ENCODE data around the gene NSF.
"Not testable (repeated sequence)": the region's sequence is repeated elsewhere in the genome, so short reads cannot be mapped to it uniquely, and the experiment has no call there.

DNA sequence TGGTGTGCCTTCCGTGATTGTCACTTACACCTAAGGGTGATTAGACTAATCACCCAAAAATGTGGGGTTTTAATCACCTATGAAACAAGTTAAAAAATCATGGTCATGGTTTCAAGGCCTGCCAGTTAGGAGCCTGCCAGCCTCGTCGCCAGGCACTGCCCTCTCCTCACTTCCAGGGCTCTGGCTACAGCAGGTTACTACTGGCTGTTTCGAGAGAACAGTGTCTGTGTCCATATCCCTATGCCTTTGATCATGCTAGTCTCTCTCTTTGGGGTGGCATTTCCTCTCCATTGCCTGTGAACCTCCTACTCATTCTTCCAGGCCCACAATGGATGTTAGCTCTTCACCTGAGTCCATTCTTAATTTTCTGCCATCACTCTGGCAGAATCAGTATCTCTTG, 80.3 kb downstream of the NSF start:
- TF ChIP-seq, protein P1, sequence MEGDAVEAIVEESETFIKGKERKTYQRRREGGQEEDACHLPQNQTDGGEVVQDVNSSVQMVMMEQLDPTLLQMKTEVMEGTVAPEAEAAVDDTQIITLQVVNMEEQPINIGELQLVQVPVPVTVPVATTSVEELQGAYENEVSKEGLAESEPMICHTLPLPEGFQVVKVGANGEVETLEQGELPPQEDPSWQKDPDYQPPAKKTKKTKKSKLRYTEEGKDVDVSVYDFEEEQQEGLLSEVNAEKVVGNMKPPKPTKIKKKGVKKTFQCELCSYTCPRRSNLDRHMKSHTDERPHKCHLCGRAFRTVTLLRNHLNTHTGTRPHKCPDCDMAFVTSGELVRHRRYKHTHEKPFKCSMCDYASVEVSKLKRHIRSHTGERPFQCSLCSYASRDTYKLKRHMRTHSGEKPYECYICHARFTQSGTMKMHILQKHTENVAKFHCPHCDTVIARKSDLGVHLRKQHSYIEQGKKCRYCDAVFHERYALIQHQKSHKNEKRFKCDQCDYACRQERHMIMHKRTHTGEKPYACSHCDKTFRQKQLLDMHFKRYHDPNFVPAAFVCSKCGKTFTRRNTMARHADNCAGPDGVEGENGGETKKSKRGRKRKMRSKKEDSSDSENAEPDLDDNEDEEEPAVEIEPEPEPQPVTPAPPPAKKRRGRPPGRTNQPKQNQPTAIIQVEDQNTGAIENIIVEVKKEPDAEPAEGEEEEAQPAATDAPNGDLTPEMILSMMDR (IDR thresholded peaks at IDR 0.05): not testable (repeated sequence)
- TF ChIP-seq POLR2A (IDR thresholded peaks at IDR 0.05): not testable (repeated sequence)

Measured in adrenal gland (tissue), 5 donors.